ENCODE measurements around the gene PAPLN.
"Not testable (repeated sequence)": the region's sequence is repeated elsewhere in the genome, so short reads cannot be mapped to it uniquely, and the experiment has no call there.

PAPLN gene, protein sequence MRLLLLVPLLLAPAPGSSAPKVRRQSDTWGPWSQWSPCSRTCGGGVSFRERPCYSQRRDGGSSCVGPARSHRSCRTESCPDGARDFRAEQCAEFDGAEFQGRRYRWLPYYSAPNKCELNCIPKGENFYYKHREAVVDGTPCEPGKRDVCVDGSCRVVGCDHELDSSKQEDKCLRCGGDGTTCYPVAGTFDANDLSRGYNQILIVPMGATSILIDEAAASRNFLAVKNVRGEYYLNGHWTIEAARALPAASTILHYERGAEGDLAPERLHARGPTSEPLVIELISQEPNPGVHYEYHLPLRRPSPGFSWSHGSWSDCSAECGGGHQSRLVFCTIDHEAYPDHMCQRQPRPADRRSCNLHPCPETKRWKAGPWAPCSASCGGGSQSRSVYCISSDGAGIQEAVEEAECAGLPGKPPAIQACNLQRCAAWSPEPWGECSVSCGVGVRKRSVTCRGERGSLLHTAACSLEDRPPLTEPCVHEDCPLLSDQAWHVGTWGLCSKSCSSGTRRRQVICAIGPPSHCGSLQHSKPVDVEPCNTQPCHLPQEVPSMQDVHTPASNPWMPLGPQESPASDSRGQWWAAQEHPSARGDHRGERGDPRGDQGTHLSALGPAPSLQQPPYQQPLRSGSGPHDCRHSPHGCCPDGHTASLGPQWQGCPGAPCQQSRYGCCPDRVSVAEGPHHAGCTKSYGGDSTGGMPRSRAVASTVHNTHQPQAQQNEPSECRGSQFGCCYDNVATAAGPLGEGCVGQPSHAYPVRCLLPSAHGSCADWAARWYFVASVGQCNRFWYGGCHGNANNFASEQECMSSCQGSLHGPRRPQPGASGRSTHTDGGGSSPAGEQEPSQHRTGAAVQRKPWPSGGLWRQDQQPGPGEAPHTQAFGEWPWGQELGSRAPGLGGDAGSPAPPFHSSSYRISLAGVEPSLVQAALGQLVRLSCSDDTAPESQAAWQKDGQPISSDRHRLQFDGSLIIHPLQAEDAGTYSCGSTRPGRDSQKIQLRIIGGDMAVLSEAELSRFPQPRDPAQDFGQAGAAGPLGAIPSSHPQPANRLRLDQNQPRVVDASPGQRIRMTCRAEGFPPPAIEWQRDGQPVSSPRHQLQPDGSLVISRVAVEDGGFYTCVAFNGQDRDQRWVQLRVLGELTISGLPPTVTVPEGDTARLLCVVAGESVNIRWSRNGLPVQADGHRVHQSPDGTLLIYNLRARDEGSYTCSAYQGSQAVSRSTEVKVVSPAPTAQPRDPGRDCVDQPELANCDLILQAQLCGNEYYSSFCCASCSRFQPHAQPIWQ

DNA sequence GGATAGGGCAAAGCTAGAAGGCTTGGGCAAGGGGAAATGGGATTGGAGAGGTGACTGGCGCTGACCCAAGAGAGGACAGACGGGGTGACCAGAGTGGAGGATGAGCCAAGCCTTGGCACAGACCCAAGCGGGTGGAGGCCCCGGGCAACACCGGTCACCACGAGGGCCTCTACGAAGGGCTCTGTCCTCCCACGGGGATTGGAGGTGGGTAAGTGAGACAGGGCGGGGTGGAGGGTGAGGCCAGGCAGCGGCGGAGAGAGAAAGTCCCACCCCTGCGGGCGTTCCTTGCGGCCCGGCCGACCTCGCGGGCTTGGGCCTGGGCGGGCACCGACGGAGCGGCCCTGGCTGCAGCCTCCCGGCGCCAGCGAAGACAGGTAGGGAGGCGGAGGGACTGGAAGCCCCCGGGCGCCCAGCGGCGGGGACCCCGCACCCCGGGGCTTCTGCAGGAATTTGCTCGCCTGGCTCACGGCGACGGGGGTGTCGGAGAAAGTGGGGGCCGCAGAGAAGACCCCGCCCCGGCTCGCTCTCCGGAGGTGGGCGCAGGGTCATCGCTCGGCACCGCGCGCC, at the start of gene PAPLN:
Gene PAPLN (plus strand): TSS at position 288 of the 567 bp plus-strand sequence. CDS start 2,273 bp downstream, outside the sequence.
- TF ChIP-seq CTCF (IDR thresholded peaks at IDR 0.05; ENCODE audit: extremely low read depth, insufficient read depth, missing control alignments) = no peak
- peak; percentile 70 for DNase-seq (ENCODE audit: low spot score)
- in situ Hi-C loops (cut with MboI; ENCODE audit: low pct_unique_long_range_greater_than_20kb, low sequenced_read_pairs, unreplicated experiment) = no loop called here

DNA sequence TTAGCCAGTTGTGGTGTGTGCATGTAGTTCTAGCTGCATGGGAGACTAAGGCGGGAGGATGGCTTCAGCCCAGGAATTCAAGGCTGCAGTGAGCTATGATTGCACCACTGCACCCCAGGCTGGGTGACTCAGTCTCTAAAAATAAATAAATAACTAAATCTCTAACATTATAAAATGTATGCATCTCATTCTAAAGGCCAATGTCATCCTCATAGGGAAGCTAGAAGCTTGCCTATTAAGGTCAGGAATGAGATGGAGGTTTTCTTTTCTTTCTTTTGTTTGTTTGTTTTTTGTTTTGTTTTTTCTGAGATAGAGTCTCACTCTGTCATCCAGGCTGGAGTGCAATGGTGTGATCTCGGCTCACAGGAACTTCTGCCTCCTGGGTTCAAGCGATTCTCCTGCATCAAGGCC, 48.8 kb upstream of the PAPLN start:
- TF ChIP-seq CTCF (IDR thresholded peaks at IDR 0.05; ENCODE audit: extremely low read depth, insufficient read depth, missing control alignments) = no peak
- in situ Hi-C loops (cut with MboI; ENCODE audit: low pct_unique_long_range_greater_than_20kb, low sequenced_read_pairs, unreplicated experiment) = no loop called here
- DNase-seq (ENCODE audit: low spot score) = no peak

DNA sequence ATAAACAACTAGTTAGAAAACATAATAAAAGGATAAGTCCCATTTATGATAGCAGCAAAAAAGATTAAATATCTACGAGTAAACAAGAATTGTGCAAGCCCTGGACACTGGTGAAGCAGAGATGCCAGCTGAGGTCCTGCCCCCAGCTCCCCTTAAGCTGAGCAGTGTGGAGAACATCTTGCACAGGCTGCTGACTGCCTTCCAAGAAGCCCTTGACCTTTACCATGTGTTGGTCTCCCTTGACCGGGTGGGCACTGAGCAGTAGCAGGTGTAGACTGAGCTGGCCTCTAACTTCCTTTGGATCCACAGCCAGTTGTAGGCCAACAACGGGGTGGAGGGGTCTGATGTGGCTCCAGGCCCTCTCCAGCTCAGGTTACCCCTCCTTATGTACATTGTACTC, 47.7 kb upstream of the PAPLN start:
- in situ Hi-C loops (cut with MboI; ENCODE audit: low pct_unique_long_range_greater_than_20kb, low sequenced_read_pairs, unreplicated experiment) = no loop called here
- DNase-seq (ENCODE audit: low spot score) = no peak
- TF ChIP-seq CTCF (IDR thresholded peaks at IDR 0.05; ENCODE audit: extremely low read depth, insufficient read depth, missing control alignments) = no peak

DNA sequence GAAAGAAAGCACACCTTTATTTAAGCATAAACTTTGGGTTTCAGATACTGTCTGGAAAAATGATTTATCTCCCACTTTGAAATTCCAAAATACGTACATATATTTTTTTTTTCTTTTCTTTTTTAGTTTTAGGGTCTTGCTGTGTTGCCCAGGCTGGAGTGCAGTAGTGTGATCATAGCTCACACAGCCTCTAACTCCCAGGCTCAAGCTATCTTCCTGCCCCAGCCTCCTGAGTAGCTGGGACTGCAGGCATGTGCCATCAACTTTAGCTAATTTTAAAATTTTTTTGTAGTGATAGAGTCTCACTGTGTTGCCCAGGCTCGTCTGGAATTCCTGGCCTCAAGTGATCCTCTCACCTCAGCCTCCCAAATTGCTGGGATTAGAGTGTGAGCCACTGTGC, 45.9 kb upstream of the PAPLN start:
- no peak for TF ChIP-seq CTCF (IDR thresholded peaks at IDR 0.05; ENCODE audit: extremely low read depth, insufficient read depth, missing control alignments)
- in situ Hi-C loops (cut with MboI; ENCODE audit: low pct_unique_long_range_greater_than_20kb, low sequenced_read_pairs, unreplicated experiment) = no loop called here
- DNase-seq (ENCODE audit: low spot score) = no peak

DNA sequence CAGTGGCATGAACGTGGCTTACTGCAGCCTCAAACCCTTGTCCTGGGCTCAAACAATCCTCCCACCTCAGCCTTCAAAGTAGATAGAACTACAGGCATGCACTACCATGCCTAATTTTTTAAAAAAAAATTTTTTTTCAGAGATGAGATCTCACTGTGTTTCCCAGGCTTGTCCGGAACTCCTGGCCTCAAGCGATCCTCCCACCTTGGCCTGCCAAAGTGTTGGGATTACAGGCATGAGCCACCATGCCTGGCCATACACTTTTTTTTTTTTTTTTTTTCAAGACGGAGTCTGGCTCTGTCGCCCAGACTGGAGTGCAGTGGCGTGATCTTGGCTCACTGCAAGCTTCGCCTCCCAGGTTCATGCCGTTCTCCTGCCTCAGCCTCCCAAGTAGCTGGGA, 43.0 kb upstream of the PAPLN start:
- DNase-seq (ENCODE audit: low spot score); in situ Hi-C loops (cut with MboI; ENCODE audit: low pct_unique_long_range_greater_than_20kb, low sequenced_read_pairs, unreplicated experiment): not testable (repeated sequence)

GRCh38 chr14:73198253-73198652, 39.1 kb upstream of the PAPLN start:
- DNase-seq (ENCODE audit: low spot score) = no peak
- in situ Hi-C loops (cut with MboI; ENCODE audit: low pct_unique_long_range_greater_than_20kb, low sequenced_read_pairs, unreplicated experiment) = no loop called here
- no peak for TF ChIP-seq CTCF (IDR thresholded peaks at IDR 0.05; ENCODE audit: extremely low read depth, insufficient read depth, missing control alignments)
